HS-27A (cell line): Measurements from ENCODE around the gene MDM1.
A peak's percentile ranks its signal among the peaks of the same experiment; 100 is the strongest.

Experiments used
- DNase-seq: peaks from one replicate; pipeline ENCODE4 v3.0.0-alpha.2; 2012; ENCODE audit warnings: low read depth, missing footprints

The MDM1 gene, protein sequence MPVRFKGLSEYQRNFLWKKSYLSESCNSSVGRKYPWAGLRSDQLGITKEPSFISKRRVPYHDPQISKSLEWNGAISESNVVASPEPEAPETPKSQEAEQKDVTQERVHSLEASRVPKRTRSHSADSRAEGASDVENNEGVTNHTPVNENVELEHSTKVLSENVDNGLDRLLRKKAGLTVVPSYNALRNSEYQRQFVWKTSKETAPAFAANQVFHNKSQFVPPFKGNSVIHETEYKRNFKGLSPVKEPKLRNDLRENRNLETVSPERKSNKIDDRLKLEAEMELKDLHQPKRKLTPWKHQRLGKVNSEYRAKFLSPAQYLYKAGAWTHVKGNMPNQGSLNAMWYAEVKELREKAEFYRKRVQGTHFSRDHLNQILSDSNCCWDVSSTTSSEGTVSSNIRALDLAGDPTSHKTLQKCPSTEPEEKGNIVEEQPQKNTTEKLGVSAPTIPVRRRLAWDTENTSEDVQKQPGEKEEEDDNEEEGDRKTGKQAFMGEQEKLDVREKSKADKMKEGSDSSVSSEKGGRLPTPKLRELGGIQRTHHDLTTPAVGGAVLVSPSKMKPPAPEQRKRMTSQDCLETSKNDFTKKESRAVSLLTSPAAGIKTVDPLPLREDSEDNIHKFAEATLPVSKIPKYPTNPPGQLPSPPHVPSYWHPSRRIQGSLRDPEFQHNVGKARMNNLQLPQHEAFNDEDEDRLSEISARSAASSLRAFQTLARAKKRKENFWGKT

DNA sequence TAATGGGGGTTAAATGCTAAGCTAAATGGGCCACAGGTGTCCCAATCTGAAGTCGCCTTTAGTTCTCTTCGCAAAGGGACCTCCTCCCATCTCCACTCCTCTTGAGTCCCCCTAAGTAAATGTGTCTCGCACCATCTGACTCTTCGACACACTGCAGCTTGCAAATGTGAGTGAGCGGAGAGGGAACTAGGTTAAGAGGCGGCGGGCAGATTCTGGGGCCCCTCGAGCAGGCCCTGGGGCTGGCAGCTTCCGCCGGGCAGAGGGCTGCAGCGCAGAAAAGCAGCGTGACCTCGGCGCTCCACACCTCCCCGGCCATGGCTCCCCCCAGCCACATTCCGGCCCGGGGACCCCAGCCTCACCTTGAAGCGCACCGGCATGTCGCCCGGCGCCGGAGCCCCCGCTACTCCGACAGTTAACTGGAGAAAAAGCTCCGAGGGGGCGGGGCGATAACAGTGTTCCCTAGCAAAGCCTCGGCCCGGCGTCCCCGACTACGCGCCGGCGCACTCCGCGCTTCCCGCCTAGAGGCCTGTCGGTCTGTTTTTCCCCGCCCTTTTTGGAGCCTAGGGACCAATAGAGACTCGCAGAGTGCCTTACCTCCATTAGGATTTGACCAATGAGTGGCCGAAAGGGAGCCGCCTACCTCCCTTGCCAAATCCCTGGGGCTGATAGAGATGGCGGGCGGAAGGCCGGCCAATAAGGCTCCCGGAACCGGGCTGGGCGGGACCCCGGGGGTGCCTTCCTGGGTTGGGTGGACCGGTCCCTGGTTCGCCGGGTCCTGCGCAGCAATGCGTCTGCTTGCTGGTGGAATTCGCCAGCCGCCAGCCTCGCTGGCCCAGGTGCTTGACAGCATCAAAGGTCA lies at the start of gene MDM1:
TSS of gene MDM1 (minus strand) at position 494 of the 859 bp plus-strand sequence. CDS start at position 377, 117 bp downstream.
- peak; percentile 93 for DNase-seq

DNA sequence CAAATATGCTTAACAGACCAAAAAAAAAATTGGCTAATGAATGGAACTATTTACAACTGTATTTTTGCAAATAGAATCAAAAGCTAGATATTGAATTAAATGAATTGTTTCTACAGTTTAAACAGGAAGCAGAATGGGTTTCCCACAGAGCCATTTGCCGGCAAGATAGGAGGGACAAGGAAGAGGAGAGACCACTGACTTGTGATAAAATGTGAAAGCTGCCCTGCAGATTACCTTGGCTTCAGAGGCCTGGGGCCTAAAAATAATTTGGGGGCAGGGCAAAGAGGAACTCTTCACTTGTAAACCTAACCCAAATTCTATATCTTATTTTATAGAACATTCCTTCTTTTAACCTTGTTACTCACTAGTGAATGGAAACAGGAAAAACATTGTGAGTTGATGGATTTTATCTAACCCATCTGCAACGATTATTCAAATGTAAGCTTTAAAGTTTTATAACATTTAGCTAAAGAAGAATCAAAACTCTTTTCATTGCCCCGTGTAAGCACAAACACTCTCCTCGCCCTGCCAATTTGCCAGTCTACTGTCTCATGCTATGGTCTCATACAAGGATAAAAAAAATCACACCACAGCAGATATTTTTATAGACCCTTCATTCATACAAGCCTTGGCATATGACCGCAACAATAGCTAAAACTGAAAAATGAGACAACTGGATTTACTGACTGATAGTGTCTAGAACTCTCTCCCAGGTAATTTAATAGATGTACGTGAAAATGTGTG lies 49.5 kb upstream of the MDM1 start:
- DNase-seq = no peak

GRCh38 chr12:68378872-68379606 lies 46.9 kb upstream of the MDM1 start:
- no peak for DNase-seq

DNA sequence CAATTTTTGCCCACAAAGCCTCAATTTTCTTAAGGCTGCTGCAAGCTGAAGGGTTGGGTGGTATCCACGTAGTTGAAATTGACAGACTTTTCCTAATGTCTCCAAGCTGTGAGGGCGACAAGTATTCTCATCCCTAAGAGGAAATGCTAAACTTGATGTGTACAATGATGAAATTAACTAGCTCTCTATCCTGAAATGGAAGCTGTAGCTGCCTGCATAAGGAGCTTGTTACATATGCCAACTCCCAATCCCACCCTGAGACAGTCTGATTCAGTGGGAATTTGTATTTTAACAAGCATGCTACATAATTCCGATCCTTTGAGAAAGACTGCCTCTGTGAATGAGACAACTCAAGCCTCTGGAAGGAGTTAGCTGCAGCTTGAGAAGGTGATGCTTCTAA lies 45.7 kb upstream of the MDM1 start:
- DNase-seq = no peak

DNA sequence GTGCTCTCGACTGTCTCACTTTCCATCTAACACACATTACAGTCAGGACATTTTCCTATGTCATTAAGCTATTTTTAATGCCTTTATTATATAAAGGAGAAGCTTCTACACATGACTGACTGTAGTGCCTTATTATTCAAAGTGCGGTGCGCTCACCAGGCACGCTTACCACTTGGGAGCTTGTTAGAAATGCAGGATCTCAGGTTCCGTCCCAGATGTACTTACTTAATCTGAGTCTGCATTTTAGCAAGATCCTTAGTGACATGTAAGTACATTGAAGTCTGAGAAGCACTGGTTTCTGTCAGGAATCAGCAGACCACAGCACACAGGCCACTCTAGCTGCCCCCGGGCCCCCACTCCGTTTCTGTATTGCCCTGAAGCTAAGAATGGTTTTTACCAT lies 44.7 kb upstream of the MDM1 start:
- no peak for DNase-seq

DNA sequence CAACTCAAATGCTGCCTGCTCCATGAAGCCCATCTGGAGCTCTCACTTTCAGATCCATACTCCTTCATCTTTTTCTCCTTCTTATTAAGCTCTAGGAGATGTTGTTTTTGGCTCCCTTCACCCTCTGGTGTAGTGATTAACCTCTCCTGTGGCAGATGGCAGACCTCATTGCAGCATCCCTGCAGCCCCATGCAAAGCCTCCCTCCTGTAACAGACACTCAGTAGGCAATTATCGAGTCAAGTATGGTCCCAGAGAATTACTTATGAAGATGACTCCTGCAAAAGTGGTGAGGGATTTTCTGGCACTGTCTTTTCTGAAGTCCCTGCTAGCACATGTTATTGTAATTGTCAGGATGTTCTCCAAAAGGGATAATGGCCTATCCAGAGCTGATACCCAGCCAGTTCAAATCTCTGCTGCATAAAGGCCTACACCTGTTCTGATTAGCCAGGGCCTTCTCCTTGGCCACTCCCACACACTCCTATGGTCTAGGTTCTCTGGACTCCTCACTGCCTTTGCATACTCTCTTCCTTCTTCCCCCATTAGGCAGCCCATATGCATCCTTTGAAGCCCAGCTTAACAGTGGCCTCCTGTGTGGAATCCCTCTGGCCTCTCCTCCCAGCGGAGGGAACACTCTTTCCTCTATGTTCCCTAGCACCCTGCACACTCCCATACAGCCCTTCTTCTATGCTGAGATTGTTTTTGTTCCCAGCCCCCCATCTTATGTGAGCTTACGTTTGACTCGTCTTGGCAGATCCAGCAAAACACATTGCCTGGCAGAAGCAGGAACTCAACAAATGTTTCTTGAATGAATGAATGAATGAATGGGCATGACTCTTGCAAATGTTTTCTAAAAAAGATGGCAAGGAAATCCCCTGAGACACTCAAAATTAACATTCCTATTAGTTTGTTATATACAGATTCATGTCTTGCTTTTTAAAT lies 43.9 kb upstream of the MDM1 start:
- no peak for DNase-seq

GRCh38 chr12:68374307-68374982 lies 42.3 kb upstream of the MDM1 start:
- no peak for DNase-seq

DNA sequence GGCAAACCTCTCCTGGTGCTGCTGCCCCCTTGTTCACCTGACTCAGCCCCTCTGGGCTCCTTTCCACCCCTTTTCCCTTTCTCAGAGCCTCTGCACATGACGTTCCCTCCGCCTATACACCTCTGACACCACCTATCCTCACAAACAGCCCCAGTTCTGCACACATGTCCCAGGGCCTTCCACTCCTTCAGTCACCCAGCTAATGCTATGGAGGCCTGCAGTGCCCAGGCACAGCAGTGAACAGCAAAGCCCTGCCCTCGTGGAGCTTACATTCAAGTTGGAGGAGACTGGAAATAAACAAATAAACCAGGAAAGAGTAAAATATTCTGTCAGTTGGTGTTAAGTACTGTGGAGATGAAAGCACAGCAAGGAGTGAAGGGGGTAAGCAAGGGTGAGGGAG lies 38.5 kb upstream of the MDM1 start:
- DNase-seq = no peak

DNA sequence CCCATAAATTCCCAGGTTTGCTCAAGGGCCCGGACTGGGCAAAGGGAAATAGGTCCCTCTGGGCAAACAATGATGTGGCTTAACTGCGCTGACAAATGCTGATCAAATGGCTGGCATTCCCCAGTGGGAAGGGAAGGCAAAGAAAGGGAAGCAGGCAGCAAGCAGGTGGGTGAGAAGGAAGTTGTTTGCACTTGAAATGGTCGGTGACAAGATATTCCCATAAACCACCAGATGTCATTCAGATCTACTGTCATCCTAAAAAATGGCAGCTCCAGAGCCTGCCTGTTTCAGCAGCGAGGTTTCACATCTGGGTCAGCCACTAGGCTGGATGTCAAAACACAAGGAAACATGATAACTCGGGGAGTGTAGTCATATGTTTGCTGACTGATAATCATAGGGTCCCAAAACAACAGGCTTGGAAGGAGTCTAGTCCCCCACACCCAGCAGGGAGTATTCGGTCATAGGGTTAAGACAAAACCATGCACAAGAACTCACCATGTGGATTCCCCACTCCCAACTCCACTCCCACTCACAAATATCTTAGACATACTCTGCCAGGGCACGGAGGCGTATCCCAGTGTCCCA lies 37.9 kb upstream of the MDM1 start:
- no peak for DNase-seq

DNA sequence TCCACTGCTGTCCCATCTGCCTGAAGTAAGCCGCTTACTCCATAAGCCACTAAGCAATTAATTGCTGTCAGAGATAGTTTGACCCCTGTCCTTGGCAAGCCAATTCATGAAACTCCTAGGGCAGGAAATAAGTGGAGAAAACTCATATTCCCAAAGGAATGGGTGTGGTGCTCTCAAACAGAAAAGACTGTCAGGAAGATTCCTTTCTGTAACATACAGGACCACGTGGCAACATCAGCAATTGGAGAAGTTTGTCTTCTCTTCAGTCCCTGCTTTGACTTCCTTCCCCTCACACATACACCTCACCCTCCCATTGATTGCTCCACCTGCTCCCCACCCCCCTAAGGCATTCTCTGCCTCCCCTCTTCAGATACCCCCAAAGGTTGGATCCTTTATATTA lies 36.2 kb upstream of the MDM1 start:
- DNase-seq = no peak

GRCh38 chr12:68367903-68368302 lies 35.7 kb upstream of the MDM1 start:
- no peak for DNase-seq

GRCh38 chr12:68367116-68367515 lies 35.0 kb upstream of the MDM1 start:
- DNase-seq = no peak

GRCh38 chr12:68364893-68365725 lies 32.9 kb upstream of the MDM1 start:
- DNase-seq = peak; percentile 86

DNA sequence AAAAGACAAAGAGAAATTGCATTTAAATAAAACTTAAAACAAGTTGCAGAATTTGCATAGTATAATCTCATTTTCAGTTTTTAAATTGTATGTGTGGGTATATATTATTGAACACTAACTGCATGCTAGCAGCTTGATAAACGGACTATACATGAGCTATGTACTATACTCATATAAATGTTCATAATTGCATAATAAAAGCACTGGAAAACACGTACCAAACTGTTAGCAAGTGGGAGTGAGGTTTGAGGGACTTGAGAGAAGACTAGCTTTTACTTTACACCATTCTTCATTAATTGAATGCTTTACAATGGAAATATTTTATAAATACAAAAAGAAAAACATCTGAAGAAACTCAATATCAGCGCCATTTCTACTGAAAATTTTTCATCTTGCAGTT lies 32.2 kb upstream of the MDM1 start:
- no peak for DNase-seq

- no peak for DNase-seq
Observed at GRCh38 chr12:68361953-68362352, 29.8 kb upstream of the MDM1 start.

DNA sequence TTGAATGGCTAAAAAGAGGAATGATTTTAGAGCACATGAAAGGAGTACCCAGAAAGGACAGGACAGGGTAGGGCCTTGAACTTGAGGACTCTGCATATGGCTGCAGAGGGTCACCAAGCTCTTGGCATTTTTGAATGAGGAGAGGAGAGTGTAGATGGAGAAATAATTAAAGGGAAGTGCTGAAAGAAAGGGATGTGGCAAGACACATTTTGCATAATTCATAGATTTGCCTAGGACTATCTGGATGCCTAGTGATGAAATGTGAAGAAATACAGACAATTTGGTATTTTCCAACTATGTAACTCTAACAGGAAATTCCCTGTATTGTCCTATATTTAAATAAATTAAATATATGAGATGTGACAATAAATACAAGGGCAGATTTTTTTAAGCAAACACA lies 27.5 kb upstream of the MDM1 start:
- no peak for DNase-seq

GRCh38 chr12:68358532-68359485 lies 26.6 kb upstream of the MDM1 start:
- peak; percentile 51 for DNase-seq
